ENCODE results near the gene TTYH2.
A peak's percentile ranks its signal among the peaks of the same experiment; 100 is the strongest.

The TTYH2 gene

DNA sequence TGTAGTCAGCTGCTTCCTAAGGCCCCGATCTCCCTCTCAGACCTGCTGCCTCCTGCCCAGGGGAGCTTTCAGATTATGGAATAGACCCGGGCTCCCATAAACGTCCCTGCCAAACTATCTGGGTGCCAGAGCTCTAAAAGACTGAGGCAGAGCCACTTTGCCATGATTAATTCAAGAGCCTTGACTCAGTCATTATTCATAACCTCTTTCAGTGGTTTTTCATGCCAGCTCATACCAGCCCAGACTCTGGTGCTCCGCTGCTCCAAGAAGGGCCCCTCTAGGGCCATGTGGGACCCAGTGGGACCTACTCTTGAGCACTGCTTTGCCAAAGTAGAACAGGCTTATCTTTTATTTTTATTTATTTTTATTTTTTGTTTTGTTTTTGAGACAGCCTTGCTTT is 84.6 kb downstream of the TTYH2 start:
- peak; percentile 60 to 69 for DNase-seq

DNA sequence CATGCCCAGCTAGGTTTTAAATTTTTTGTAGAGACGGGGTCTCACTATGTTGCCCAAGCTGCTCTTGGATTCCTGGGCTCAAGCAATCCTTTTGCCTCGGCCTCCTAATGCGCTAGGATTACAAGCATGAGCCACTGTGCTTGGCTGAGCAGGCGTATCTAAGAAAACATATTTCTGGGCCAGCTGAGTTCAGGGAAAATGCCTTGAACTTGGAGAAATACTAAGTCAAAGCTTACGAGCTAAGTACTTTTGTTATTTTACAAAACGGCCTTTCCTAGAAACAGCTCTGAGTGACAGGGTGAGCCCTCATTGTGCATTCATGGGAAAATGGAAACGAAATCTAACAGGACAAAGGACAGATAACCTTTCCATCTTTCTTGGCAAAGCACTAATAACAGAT is 85.4 kb downstream of the TTYH2 start:
- DNase-seq, result no peak

DNA sequence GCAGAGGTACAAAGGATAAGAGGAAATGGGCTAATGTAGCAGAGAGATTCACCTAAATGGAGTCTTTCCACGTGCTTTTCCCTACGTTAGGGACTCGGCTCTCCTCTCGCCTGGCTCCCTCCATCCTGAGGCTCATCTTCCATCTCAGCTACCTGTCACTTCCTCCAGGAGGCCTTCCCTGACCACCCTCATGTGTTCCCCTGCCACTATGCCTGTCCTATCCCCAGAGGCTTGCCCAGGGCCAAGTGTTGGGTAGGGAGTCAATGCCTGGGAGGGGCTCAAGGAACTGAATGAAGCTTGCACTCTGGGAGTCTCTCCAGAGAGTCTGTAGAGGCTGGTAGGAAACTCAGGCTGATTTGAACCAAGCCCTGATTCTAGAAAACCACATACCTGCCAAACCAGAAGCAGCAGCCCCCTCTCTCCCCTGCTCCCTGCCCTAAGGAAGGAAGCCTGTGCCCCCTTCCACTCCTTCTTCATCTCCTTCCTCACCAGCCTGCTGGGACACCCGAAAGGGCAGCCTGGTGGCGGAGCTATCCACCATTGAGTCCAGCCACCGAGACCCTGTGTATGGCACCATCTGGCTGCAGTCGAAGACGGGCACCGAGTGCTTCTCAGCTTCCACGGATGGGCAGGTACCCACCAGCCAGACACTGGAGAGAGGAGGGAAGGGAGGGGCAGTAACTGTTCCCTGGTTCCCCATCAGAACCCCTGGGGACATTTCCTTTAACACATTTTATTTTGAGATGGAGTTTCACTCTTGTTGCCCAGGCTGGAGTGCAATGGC is 86.0 kb downstream of the TTYH2 start:
- no peak for DNase-seq

DNA sequence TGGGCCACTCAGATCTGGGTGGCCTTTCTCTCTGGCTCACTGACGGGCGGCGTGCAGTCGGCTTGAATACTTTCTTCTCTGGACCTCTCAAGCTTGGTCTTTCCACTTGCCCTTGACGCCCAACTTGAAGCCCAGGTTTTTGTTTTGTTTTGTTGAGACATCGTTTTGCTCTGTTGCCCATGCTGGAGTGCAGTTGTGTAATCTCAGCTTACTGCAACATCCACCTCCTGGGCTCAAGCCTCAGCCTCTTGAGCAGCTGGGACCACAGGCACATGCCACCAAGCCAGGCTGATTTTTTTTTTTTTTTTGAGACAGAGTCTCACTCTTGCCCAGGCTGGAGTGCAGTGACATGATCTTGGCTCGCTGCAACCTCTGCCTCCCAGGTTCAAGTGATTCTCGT is 89.9 kb downstream of the TTYH2 start:
- no peak for DNase-seq

DNA sequence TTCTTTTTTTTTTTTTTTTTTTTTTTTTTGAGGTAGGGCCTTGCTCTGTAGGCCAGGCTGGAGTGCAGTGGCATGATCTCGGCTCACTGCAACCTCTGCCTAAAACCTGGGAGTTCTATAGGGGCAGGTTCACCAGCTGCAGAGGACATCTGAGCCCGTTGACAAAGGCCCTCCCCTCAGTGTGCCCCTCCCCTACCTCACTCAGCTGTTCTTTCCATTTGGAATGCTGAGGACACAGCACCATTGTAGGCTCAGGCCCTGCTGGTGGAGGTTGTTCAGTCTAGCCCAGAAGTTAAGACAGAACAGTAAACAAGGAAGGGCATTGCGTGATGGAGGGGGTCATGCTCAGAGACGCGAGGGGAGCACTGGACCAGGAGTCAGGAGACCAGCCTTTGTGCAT is 90.8 kb downstream of the TTYH2 start:
- DNase-seq, result no peak

DNA sequence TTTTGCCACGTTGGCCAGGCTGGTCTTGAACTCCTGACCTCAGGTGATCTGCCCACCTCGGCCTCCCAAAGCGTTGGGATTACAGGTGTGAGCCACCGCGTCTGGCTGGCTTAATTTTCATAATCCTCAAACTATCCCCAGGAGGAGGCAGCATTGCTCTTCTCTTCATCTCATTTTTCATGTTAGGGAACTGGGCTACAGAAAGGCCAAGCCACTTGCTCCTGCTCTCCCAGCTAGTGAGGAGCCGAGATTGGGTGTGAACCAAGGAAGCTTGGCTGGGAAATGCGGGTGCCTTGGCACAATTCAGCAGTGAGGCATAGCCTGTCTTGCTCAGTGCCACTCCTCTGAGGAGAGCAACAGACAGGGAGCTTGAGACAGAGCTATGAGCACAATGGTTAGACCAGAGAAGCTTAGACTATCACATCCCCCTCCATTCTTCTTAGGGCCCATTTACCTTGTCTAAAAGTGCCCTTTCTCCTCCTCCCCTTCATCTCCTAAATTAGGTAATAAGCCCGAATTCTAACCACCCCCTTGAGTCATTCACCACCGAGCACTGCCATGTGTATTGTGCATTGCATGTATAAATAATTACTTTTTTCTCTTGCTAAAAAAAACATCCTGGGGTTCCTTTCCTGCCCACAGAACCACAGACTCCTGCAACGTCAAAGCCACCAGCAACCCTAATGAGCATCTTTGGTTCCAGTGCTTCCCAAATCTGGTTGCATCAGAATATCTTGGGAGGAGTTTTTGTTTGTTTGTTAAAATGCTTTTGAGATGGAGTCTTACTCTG is 92.7 kb downstream of the TTYH2 start:
- no peak for DNase-seq

DNA sequence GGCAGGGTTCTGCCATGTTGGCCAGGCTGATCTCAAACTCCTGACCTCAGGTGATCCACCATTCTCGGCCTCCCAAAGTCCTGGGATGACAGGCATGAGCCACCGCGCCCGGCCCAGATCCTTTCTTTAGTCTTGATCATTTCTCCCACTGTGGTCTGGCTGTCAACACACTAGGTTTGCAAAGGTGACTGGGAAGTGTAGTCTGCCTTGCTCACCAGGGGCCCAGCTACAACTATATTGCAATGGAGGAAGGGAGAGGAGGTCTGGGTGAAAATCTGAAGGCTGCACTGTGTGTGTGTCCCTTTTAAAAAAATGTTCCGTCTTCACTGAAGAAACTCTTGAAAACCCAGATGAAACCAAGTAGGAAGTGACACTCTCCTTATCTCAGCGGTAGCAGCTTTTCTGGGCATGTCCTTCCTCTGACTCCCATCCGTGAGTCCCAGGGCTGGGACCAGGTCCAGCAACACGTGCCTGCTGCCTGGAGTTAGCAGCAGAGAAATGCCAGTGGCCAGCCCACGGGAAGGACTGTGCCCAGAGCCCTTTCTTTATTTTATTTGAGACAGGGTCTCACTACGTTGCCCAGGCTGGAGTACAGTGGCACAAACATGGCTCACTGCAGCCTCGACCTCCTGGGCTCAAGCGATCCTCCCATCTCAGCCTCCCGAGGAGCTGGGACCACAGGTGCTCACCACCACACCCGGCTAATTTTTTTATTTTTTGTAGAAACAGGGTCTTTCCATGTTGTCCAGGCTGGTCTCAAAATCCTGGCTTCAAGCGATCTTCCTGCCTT is 94.8 kb downstream of the TTYH2 start:
- DNase-seq, result no peak

DNA sequence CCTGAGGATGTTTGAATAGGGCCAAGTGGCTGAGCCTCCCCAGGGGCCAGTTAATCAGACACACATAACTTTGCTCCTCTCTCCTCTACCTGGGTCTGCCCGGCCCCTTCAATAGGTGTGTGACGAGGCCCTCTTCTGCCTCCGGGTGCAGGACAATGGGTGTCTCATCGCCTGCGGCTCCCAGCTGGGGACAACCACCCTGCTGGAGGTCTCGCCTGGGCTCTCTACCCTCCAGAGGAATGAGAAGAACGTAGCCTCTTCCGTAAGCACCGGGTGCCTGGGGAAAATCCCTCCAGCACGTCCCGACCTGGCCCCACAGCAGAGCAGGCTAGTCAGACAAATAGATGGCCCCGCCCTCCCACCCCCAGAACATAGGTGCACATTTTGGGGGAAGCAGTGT is 96.5 kb downstream of the TTYH2 start:
- DNase-seq, result no peak
